ENCODE results near the gene DOCK4.

GRCh38 chr7:112252691-112253090 lies 46.5 kb upstream of the DOCK4 start:
- TF ChIP-seq POLR2AphosphoS5 (IDR thresholded peaks at IDR 0.05; ENCODE audit: low read depth) (no peak), REST (IDR thresholded peaks at IDR 0.05; ENCODE audit: insufficient replicate concordance, low read depth) (no peak)
- TF ChIP-seq, protein P1, sequence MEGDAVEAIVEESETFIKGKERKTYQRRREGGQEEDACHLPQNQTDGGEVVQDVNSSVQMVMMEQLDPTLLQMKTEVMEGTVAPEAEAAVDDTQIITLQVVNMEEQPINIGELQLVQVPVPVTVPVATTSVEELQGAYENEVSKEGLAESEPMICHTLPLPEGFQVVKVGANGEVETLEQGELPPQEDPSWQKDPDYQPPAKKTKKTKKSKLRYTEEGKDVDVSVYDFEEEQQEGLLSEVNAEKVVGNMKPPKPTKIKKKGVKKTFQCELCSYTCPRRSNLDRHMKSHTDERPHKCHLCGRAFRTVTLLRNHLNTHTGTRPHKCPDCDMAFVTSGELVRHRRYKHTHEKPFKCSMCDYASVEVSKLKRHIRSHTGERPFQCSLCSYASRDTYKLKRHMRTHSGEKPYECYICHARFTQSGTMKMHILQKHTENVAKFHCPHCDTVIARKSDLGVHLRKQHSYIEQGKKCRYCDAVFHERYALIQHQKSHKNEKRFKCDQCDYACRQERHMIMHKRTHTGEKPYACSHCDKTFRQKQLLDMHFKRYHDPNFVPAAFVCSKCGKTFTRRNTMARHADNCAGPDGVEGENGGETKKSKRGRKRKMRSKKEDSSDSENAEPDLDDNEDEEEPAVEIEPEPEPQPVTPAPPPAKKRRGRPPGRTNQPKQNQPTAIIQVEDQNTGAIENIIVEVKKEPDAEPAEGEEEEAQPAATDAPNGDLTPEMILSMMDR (IDR thresholded peaks at IDR 0.05; ENCODE audit: insufficient read depth, low read length), result no peak
